CD4-positive, alpha-beta T cell treated with Interleukin-6 at 100 ng/mL for 8 hours (primary cell): Measurements from ENCODE around the gene ATP6V1G3.
"Not testable (repeated sequence)": the region's sequence is repeated elsewhere in the genome, so short reads cannot be mapped to it uniquely, and the experiment has no call there.

Source experiments
- DNase-seq: peaks from one replicate; pipeline ENCODE4 v3.0.0-alpha.2; 2020; ENCODE audit warnings: mixed read lengths, low spot score

The ATP6V1G3 gene, protein sequence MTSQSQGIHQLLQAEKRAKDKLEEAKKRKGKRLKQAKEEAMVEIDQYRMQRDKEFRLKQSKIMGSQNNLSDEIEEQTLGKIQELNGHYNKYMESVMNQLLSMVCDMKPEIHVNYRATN

DNA sequence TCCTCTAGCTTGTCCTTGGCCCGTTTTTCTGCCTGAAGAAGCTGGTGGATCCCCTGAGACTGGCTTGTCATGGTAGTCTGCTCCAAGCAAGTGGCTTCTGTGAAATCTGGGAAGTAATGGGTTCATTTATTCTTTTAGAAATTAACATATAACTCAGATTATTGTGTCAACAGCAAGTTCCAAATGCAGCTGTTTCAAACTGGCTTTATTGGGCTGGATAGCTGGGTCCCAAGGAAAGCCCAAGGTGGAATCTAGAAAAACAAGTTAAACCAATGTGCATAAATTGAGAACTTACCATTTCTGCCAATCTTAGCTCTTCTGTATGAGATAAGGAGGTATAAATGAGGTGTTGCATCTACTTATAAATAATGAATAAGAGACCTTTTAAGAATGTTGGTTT, at the start of gene ATP6V1G3:
Gene ATP6V1G3, minus strand, starts transcription at position 101 of the 400 bp plus-strand sequence. Its CDS starts 30 bp downstream, at position 71.
- no peak for DNase-seq

DNA sequence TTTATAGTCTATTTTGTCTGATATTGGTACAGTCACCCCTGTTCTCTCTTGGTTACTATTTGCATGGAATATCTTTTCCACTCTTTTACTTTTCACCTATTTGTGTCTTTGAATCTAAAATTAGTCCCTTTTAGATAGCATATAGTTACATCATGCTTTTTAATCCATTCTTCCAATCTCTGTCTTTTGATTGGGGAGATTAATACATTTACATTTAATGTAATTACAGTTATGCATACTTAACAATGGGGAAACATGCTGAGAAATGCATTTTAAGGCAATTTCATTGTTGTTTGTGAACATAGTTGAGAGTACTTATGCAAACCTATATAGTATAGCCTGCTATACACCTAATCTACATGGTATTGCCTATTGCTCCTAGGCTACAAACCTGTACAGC, 48.4 kb upstream of the ATP6V1G3 start:
- DNase-seq, result no peak

DNA sequence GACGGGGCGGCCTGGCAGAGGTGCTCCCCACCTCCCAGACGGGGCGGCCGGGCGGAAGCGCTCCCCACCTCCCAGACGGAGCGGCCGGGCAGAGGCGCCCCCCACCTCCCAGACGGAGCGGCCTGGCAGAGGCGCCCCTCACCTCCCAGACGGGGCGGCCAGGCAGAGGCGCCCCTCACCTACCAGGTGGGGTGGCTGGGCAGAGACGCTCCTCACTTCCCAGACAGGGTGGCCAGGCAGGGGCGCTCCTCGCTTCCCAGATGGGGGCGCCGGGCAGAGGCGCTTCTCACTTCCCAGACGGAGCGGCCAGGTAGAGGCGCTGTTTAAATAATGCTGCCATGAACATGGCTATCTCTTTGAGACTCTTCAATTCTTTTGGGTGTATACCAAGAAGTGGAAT, 43.7 kb upstream of the ATP6V1G3 start:
- DNase-seq, result no peak

DNA sequence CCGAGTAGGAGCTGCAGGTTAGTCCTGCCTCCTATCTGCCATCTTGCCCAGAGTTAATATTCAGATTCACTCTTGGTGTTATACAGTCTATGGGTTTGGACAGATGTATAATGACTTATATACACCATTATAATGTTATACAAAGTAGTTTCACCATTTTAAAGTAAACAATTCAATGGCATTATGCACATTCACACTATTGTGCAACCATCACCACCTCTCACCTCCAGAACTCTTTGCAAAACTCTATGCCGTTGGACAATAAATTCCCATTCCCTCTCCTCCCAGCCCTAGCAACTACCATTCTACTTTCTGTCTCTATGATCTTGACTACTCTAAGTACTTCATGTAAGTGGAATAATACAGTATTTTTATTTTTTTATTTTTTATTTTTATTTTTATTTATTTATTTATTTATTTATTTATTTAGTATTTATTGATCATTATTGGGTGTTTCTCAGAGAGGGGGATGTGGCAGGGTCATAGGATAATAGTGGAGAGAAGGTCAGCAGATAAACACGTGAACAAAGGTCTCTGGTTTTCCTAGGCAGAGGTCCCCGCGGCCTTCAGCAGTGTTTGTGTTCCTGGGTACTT, 42.8 kb upstream of the ATP6V1G3 start:
- not testable (repeated sequence) for DNase-seq

DNA sequence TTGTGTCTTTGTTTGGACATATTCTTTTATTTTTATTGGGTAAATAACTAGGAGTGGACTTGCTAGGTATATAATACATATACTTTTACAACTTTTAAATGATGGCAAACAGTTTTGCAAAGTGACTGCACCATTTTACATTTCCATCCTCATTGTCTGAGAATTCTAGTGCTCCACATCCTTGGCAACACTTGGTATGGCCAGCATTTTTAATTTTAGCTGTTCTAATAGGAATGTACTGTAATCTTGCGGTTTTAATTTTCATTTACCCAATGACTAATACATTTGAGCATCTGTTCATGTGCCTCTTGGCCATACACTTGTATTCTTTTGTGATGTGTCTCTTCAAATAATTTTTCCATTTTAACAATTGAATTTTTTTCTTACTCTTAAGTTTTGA, 37.0 kb upstream of the ATP6V1G3 start:
- no peak for DNase-seq

DNA sequence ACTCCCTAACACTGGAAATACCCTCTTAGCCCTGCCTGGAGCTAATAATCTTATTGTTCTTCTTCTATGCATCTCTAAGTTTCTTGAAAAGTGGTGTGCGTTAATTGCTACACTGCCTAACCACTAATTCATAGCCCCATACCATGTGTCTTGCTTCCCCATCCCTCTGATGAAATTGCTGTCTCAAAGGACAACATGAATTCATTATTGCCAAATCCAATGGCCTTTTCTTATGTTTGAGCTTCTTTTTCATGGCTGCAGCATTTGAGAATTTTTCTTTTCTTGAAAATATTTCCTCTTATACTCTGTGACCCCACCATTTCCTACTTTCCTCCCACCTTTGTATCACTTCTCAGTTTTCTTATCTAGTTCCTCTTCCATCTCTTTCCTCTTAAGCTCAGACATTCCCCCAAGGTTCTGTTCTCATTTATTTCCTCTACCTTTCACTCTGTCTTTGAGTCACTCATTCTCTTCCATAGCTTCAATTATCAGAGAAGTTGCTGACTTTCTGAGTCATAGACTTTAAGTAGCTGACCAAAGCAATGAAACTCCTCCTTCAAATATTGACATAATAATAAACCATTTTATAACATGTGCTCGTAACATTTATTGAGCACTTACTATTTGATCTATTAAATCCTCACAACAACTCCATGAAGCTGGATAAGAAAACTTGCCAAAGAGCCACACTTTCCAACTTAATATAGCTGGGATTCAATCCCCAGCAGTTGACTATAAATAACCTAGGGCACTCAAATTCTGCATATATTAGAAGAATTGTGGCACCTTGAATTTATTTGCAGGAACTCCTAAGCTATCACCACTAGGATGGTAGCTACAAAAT, 35.5 kb upstream of the ATP6V1G3 start:
- DNase-seq, result no peak

DNA sequence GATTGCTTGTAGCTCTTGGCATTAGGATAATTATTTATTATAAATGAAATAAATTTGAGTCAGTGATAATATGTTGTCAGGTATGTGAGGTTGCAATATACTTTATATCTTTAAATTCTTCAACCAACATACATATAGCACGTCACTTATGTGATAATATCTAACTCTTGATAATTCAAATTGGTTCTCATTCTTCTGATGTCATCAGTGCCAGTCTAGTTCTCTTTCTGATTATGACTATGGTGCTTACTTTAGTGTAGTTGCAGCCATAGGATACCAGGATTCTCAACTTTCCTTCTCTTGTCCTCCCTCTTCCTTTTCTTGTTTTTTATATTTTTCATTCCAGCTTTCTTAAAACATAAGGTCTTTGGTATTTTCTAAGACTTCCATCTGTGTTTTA, 34.8 kb upstream of the ATP6V1G3 start:
- DNase-seq, result no peak

DNA sequence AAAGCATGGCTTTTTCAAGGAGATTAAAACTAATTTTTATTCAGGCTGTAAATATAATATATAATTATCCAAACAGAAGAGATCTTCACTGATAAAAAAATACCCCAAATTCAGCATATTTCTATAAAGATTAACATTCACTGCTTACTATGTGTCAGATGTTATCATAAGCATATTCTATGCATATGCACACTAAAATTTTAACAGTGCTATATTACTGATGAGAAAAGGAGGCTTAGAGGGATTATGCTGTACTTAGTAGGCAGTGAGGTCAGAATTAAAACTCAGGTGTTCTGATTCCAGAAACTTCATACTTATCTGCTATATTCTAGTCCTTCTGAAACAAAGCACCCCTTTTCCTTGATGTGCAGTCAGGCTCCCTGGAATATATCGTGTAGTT, 33.8 kb upstream of the ATP6V1G3 start:
- no peak for DNase-seq

DNA sequence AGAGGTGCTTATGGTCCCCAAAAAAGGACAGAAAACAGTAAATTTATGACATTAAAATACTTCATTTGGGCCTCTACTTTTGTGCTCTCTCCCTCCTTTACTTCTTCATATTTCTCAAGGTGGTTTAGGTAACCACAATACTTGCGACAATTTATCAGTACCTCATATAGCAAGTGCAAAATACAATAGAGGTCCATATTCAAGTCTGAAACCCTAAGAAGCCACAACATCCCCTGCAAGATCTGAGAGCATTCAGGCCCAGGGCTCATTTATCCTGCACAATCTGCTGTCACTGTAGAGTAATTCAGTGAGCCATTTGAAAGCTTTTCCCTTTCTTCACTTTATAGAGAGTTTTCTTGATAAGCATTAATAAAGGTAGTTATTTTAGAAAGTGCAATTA, 24.2 kb upstream of the ATP6V1G3 start:
- peak; percentile 39 for DNase-seq

DNA sequence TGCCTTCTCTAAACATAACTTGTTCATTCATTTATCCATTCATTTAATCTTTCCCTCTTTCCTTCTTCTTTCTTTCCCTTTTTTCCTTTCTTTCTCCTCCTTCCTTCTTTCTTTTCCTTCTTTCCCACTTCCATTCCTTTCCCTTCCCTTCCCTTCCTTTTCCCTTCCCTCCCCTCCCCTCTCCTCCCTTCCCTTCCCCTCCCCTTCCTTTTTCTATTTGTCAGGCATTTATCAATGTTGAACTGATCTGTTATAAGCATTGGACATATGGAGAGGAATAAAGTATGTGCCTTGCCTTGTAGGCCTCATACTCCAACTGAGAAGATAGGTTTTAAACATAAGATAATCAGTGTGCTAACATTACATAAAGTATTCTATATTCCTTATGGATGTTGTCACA, 23.7 kb upstream of the ATP6V1G3 start:
- DNase-seq, result no peak

DNA sequence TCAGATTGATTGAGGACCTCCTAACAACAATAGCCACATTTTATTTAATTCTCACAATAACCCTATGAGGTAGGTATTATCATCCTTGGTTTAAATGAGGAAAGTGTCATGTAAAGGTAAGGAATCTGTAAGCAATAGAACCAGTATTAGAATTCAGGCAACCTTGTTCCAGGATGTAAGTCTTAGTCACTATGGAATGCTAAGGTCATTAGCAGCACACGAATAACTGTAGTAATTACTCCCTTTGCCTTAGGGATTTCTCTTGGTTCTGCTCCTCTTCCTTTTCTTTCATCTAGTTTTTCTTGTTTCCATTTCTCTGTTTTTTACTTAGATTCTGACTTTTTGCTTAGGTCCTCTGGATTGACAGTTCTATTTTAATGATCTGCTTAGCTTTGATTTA, 23.1 kb upstream of the ATP6V1G3 start:
- DNase-seq, result no peak

DNA sequence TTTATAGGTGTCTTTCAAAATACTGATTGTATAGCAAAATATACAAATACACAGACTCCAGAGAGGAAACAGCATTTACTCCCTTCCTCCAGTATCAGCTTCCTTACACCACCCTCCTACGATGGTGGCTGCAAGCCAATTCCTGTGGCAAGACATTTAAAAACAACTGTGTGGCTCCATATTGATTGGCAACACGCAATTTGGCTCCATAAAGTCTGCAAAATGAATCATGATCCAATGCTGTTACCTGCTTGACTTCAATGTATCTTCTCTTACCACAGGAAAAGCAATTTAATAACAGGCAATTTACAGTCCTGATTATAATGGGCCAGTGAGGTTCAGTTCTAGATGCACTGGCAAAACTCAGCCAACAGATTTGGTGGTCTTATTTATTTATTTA, 19.7 kb upstream of the ATP6V1G3 start:
- no peak for DNase-seq

DNA sequence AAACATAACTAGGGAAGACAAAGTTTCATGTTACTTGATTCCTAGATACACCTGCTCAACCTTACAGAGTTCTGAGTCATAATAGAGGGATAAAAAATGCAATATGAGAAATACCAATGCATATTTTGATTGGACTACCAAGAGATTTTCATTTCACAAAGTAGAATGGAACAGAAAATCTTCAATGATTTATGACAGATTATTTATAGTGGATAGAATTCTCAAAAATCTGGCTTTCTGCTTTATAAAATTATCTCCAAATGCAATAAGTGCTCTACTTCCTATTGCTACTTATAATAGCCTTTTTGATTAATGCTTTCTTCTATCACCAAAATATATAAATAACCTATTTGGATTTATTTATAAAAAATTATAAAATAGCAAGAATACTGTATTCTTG, 18.9 kb upstream of the ATP6V1G3 start:
- no peak for DNase-seq

DNA sequence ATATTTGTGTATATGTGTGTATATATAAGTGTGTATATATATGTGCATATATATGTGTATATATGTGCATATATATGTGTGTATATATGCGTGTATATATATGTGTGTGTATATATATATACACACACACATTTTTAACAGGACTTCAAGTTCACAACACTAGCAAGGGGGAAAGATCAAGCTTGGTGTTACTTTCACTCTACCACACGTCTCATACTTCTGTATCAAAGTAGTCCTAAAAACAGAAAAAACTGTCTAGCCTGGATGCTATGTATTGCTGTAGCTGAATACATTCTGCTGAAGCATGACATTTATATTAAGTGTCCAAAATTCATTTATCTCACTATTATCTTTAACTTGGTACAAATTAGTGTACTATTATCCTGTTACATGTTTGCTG, 17.9 kb upstream of the ATP6V1G3 start:
- no peak for DNase-seq

DNA sequence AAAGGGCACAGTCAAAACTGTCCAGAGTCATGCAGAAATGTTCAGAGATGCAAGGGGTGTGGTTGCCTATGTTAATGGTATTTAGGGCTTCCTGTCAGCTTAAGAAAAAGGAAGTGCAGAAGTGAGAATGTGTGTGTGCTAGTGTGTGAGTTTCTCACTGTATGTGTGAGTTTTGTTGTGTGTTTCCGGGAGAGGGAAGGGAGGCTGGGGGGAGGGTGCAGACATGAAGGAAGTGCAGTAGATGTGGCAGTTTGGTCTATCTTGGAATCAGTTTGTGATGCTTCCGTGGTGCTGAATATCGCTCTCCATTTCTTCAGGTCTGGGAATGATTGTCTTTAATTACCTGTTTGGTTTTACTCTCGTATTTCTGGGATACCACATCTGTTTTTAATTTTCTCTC, 16.5 kb upstream of the ATP6V1G3 start:
- DNase-seq, result peak; percentile 86

DNA sequence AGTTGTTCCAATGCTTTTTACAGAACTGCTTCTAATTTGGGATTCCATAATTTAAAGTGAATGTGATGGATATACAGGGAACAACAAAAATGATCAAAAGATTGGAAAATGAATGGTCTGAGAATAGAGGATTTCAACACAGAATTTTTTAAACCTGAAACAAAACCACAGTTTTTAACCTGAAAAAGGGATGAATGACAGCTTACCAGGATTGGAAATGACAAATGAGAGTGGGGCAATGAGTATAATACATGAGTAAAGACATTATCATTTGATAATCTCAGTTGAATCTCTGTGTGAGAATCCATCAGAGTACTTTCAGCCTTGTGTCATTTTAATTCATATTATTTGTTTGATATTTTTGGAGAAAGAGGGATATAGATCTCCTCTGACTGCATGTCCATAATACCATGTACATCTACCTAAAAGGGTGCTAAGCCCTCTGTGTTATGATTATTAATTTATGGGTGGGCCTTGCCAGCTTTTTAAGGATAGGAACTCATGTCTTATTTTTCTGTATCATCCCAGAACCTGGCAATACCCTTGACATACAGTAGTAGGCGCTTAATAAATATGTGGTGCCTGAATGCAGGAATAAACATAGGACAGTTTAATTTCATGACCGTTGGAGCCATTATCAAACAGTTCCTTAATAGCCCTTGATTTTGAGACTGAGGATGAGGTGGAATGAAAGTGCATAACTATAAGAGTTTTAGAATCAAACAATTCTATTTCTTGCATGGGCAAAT, 12.4 kb upstream of the ATP6V1G3 start:
- DNase-seq, result no peak

DNA sequence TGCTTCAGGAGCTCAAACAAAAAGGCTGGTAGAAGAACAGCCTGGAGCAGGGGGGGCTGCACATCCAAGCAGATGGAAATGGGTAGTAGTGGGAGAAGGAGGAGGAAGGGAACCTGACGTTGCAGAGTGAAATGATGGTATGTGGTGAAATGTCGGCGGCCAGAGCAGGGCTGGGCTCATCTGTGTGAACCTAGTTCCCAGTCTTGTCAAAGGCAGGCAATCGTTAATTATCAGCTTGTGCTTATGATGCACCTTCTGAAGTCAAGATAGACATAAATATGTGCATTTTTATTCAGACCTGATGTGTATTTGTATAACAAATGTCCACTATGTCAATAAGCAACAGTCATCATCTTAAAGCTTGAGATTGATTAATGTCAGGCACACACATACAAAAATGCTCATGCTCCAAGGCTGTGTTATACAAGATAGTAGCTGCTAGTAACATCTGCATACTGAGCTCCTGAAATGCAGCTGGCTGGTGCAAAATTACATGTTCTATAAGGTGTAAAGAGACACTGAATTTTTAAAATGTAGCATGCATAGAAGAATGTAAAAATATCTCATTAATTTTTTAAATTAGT, 10.6 kb upstream of the ATP6V1G3 start:
- DNase-seq, result no peak

DNA sequence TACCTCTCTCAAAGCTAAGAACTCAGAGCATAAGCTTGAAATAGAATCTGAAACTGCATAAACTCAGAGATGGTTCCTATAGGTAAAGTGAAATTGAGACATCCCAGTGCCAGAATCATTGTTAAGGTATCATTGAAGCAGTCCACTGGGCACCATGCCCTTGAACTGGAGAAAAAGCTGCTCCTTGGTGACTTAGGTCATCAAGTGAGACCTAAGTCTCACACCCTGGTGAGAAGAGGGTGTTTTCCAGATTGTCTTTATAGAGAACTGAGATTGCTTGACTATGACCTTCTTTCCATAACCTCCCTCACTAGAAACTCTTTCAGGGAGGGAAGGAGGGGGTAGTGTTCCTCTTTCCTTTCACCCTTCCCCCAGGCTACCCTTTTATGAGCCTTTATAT, 9.4 kb upstream of the ATP6V1G3 start:
- no peak for DNase-seq

DNA sequence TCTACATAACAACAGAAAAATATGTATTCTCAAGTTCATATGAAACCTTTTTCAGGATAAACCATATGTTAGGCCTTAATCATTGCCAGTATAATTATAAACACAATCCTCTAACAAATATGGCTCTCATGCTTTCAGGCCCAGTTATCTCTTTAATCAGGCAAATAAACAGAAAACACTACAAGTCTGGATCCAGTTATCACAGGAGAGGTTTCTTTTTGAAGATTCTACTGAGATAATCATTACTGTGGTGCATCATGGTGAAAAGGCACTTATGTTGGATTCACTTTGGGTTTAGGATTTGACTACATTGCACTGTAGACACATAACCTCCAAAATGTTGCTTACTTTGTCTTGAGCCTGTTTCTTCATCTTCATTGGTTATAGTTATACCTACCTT, 8.4 kb upstream of the ATP6V1G3 start:
- no peak for DNase-seq

DNA sequence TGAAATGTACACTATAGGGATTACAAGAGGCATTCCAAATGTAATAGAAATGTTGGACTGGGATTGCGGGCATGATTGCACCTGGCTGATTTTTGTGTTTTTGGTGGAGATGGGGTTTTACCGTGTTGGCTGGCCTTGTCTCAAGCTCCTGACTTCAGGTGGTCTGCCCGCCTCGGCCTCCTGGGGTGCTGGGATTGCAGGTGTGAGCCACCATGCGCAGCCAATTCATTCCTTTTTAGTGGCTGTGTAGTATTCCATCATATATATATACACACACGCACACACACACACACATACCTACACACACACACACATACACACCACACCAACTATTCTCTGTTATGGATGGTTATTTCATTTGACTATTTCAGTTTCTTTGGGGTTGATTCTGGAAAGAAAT, 4.7 kb upstream of the ATP6V1G3 start:
- DNase-seq, result no peak

DNA sequence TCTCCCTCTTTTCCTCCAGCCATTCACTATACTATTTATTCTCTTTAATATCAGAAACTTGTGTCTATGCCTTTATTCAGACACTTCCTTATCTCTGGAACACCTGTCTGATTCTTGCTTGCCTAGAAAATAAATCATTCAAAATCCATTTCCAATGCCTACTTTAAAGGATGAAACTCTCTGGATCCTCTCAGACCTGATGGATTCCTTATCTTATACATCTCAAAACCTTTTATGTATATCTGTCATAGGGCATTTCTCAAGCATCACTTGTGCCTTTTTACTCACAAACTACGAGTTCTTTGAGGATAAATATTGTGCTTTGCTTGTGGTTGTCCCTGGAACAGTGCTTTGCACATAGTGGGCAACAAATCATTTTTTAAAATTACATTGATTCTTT, 3.8 kb upstream of the ATP6V1G3 start:
- no peak for DNase-seq

DNA sequence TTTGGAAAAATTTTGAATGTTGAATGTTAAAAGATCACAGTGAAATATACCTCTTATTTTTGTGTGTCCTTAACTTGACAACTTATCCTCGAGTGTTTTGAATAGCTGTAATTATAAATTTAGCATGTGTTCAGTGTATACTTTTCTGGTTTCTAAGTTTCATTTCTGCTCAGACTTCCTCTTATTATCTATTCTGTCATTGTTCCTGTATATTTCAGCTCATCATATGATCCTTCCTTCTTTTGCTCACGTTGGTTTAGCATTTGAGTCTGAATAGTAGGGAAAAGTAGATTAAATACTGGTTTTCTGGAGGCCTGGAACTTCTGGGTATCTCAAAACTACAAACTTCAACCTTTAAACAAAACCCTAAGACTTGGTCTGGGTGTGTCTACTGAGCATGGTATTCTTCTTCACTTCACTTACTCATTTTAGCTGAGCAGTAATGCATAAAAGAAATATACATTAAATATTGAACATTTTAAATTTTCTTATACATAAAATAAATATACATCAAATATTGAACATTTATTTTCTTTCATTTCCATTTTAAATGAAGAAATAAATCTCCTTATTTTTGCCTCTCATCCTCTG, 3.3 kb upstream of the ATP6V1G3 start:
- DNase-seq, result no peak
